Caco-2 (cell line): ENCODE data around the gene IL1RAP. TPM values are rescaled to one million over a fixed set of nuclear protein-coding genes. Genes with fewer than 3 reads are reported as not detected.

Source experiments
- BruUV-seq: library from RNA; stranded (reverse); fragments of 400-500 nt; replicated peaks from 2 replicates; lab custom pipeline; 2021; lab: Mats Ljungman, UMichigan
- CTCF ChIA-PET: fragments of 300-600 bp; sonication (Branson Sonifier 250); formaldehyde crosslinking; loops from one replicate; lab custom pipeline; 2022; ENCODE audit warnings: antibody characterized with exemption; lab: Charles Lee
- POLR2A ChIA-PET: fragments of 300-600 bp; sonication (Branson Sonifier 250); formaldehyde crosslinking; loops from one replicate; lab custom pipeline; 2022; ENCODE audit warnings: antibody characterized with exemption; lab: Charles Lee
- DNase-seq, 2 experiments: peaks; one replicate each; pipeline versions ENCODE4 v3.0.0 to v3.0.0-alpha.2; 2020 to 2022
- H3K27me3 ChIP-seq: replicated peaks from 2 replicates; pipeline ENCODE4 v1.6.0; 2011; ENCODE audit warnings: low read length; ENCODE audit not compliant: control insufficient read depth, insufficient read depth
- H3K36me3 ChIP-seq: 2 replicates; pipeline ENCODE4 v1.5.1; 2011; ENCODE audit warnings: low read length; ENCODE audit not compliant: control insufficient read depth, insufficient read depth
- H3K4me1 ChIP-seq: fragments of 250-450 bp; sonication (Bioruptor Pico); 2 replicates; pipeline ENCODE4 v1.5.1; 2020; ENCODE audit warnings: mild to moderate bottlenecking
- H3K4me3 ChIP-seq: 2 replicates; pipeline ENCODE4 v1.5.1; 2011; ENCODE audit warnings: low read depth, mild to moderate bottlenecking, control low read depth, low read length
- H3K9me3 ChIP-seq: fragments of 250-450 bp; sonication (Bioruptor Pico); 2 replicates; pipeline ENCODE4 v1.5.1; 2020; ENCODE audit warnings: mild to moderate bottlenecking, moderate library complexity
- H3K27ac Mint-ChIP-seq: one replicate; pipeline ENCODE4 v1.8.0; 2022; ENCODE audit warnings: mixed read lengths; ENCODE audit not compliant: unreplicated experiment
- H3K27me3 Mint-ChIP-seq: one replicate; pipeline ENCODE4 v1.8.0; 2022; ENCODE audit warnings: mixed read lengths; ENCODE audit not compliant: insufficient read depth, unreplicated experiment
- H3K36me3 Mint-ChIP-seq: one replicate; pipeline ENCODE4 v1.8.0; 2022; ENCODE audit warnings: mild to moderate bottlenecking, mixed read lengths; ENCODE audit not compliant: insufficient read depth, unreplicated experiment
- H3K4me1 Mint-ChIP-seq: one replicate; pipeline ENCODE4 v1.8.0; 2022; ENCODE audit warnings: low read depth, mixed read lengths; ENCODE audit not compliant: unreplicated experiment
- H3K4me3 Mint-ChIP-seq: one replicate; pipeline ENCODE4 v1.8.0; 2022; ENCODE audit warnings: mild to moderate bottlenecking, moderate library complexity, mixed read lengths; ENCODE audit not compliant: unreplicated experiment
- H3K9me3 Mint-ChIP-seq: one replicate; pipeline ENCODE4 v1.8.0; 2022; ENCODE audit warnings: mixed read lengths; ENCODE audit not compliant: unreplicated experiment
- CTCF ChIP-seq, 2 experiments: fragments of 200-600 bp in 1 of 2; IDR thresholded peaks; 1 replicate in 1 of 2; 2 replicates in 1 of 2; pipeline versions ENCODE4 v1.5.1 to v1.8.0; 2011 to 2022; ENCODE audit warnings: antibody characterized with exemption in 1 of 2, control low read depth in 1 of 2, inconsistent platforms in 1 of 2, low read depth in 1 of 2, low read length in 1 of 2, mild to moderate bottlenecking in 1 of 2, moderate library complexity in 1 of 2; ENCODE audit not compliant: insufficient read depth in 1 of 2, severe bottlenecking in 1 of 2, unreplicated experiment in 1 of 2
- intact Hi-C: fragments of 100-400 bp; cut with micrococcal nuclease; formaldehyde crosslinking; loops from one replicate; pipeline ENCODE4 v1.10.0; 2022; ENCODE audit not compliant: unreplicated experiment
- total RNA-seq: library from RNA; stranded (reverse); gene quantifications from 2 replicates; pipeline ENCODE4 v1.2.3, GENCODE V29; 2022

The IL1RAP gene
- total RNA-seq, 1 experiment from 2014 or later: 5.1 TPM

GRCh38 chr3:190486908-190487607, 26.8 kb upstream of the IL1RAP start:
- Mint-ChIP-seq H3K36me3 (no peaks in the 10 kb centered on the region), H3K27ac (no peak overlapping the region), H3K9me3 (no peaks in the 10 kb centered on the region), H3K4me3 (no peak overlapping the region), H3K4me1 (no peaks in the 10 kb centered on the region), H3K27me3 (peaks cover 11% of the 10 kb centered on the region)
- Histone ChIP-seq H3K36me3 (no peaks in the 10 kb centered on the region), H3K4me3 (no peak overlapping the region), H3K9me3 (no peaks in the 10 kb centered on the region), H3K27me3 (no peaks in the 10 kb centered on the region; the same call in 1 of the 2 replicates), H3K4me1 (no peaks in the 10 kb centered on the region)
- no TSS peak for BruUV-seq
- POLR2A ChIA-PET: no interaction called here
- DNase-seq: no peak
- intact Hi-C loops: no loop called here
- no peak for TF ChIP-seq CTCF (IDR thresholded peaks at IDR 0.05; ENCODE audit: insufficient read depth in 1 of 2, low read depth in 1 of 2, low read length in 1 of 2, severe bottlenecking in 1 of 2, unreplicated experiment in 1 of 2)
- CTCF ChIA-PET: no interaction called here

GRCh38 chr3:190491533-190492054, 22.3 kb upstream of the IL1RAP start:
- Mint-ChIP-seq H3K27me3 (peaks cover 8% of the 10 kb centered on the region), H3K27ac (no peak overlapping the region), H3K9me3 (peaks cover 15% of the 10 kb centered on the region), H3K4me1 (peaks cover 9% of the 10 kb centered on the region), H3K4me3 (no peak overlapping the region), H3K36me3 (no peaks in the 10 kb centered on the region)
- Histone ChIP-seq H3K9me3 (no peaks in the 10 kb centered on the region), H3K4me3 (no peak overlapping the region), H3K36me3 (no peaks in the 10 kb centered on the region), H3K27me3 (no peaks in the 10 kb centered on the region; the same call in 1 of the 2 replicates), H3K4me1 (no peaks in the 10 kb centered on the region)
- ChIA-PET POLR2A (no interaction called here), CTCF (interaction anchor here (0.6 kb wide), 1 partner anchor 14 kb away, joined by 4 read pairs; no protein-coding TSS in a partner anchor)
- no peak for DNase-seq
- BruUV-seq: no TSS peak
- intact Hi-C loops: no loop called here
- TF ChIP-seq CTCF (IDR thresholded peaks at IDR 0.05; ENCODE audit: insufficient read depth in 1 of 2, low read depth in 1 of 2, low read length in 1 of 2, severe bottlenecking in 1 of 2, unreplicated experiment in 1 of 2): no peak

GRCh38 chr3:190492129-190492528, 21.8 kb upstream of the IL1RAP start:
- Mint-ChIP-seq H3K9me3 (peaks cover 15% of the 10 kb centered on the region), H3K27me3 (peaks cover 11% of the 10 kb centered on the region), H3K36me3 (no peaks in the 10 kb centered on the region), H3K4me3 (no peak overlapping the region), H3K4me1 (peaks cover 9% of the 10 kb centered on the region), H3K27ac (no peak overlapping the region)
- Histone ChIP-seq H3K4me3 (no peak overlapping the region), H3K27me3 (no peaks in the 10 kb centered on the region; the same call in 1 of the 2 replicates), H3K4me1 (no peaks in the 10 kb centered on the region), H3K9me3 (no peaks in the 10 kb centered on the region), H3K36me3 (no peaks in the 10 kb centered on the region)
- no peak for TF ChIP-seq CTCF (IDR thresholded peaks at IDR 0.05; ENCODE audit: insufficient read depth in 1 of 2, low read depth in 1 of 2, low read length in 1 of 2, severe bottlenecking in 1 of 2, unreplicated experiment in 1 of 2)
- CTCF ChIA-PET: interaction anchor here (0.6 kb wide), 1 partner anchor 13 kb away, joined by 4 read pairs; no protein-coding TSS in a partner anchor
- no peak for DNase-seq
- intact Hi-C loops: no loop called here
- no TSS peak for BruUV-seq
- POLR2A ChIA-PET: no interaction called here
